Measurements from ENCODE around the gene PCDHA8.
"Not testable (repeated sequence)": the region's sequence is repeated elsewhere in the genome, so short reads cannot be mapped to it uniquely, and the experiment has no call there.

PCDHA8 gene

GRCh38 chr5:140833993-140834392 is 7.0 kb upstream of the PCDHA8 start, which contains the start of gene PCDHA7:
Gene PCDHA7, plus strand, starts transcription at chr5:140834269. Its CDS starts 115 bp downstream, at chr5:140834384.
- TF ChIP-seq, protein P1, sequence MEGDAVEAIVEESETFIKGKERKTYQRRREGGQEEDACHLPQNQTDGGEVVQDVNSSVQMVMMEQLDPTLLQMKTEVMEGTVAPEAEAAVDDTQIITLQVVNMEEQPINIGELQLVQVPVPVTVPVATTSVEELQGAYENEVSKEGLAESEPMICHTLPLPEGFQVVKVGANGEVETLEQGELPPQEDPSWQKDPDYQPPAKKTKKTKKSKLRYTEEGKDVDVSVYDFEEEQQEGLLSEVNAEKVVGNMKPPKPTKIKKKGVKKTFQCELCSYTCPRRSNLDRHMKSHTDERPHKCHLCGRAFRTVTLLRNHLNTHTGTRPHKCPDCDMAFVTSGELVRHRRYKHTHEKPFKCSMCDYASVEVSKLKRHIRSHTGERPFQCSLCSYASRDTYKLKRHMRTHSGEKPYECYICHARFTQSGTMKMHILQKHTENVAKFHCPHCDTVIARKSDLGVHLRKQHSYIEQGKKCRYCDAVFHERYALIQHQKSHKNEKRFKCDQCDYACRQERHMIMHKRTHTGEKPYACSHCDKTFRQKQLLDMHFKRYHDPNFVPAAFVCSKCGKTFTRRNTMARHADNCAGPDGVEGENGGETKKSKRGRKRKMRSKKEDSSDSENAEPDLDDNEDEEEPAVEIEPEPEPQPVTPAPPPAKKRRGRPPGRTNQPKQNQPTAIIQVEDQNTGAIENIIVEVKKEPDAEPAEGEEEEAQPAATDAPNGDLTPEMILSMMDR (IDR thresholded peaks at IDR 0.05) = peak; percentile 27; the same call in 1 of the 2 replicates

DNA sequence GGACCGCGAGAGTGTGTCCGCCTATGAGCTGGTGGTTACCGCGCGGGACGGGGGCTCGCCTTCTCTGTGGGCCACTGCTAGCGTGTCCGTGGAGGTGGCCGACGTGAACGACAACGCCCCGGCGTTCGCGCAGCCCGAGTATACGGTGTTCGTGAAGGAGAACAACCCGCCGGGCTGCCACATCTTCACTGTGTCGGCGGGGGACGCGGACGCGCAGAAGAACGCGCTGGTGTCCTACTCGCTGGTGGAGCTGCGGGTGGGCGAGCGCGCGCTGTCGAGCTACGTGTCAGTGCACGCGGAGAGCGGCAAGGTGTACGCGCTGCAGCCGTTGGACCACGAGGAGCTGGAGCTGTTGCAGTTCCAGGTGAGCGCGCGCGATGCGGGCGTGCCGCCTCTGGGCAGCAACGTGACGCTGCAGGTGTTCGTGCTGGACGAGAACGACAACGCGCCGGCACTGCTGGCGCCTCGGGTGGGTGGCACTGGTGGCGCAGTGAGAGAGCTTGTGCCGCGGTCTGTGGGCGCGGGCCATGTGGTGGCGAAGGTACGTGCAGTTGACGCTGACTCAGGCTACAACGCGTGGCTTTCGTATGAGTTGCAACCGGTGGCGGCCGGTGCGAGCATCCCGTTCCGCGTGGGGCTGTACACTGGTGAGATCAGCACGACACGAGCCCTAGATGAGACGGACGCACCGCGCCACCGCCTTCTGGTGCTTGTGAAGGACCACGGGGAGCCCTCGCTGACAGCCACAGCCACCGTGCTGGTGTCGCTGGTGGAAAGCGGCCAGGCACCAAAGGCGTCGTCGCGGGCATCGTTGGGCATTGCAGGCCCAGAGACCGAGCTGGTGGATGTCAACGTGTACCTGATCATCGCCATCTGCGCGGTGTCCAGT is 5.1 kb upstream of the PCDHA8 start:
- TF ChIP-seq, protein P1 (IDR thresholded peaks at IDR 0.05) = no peak

DNA sequence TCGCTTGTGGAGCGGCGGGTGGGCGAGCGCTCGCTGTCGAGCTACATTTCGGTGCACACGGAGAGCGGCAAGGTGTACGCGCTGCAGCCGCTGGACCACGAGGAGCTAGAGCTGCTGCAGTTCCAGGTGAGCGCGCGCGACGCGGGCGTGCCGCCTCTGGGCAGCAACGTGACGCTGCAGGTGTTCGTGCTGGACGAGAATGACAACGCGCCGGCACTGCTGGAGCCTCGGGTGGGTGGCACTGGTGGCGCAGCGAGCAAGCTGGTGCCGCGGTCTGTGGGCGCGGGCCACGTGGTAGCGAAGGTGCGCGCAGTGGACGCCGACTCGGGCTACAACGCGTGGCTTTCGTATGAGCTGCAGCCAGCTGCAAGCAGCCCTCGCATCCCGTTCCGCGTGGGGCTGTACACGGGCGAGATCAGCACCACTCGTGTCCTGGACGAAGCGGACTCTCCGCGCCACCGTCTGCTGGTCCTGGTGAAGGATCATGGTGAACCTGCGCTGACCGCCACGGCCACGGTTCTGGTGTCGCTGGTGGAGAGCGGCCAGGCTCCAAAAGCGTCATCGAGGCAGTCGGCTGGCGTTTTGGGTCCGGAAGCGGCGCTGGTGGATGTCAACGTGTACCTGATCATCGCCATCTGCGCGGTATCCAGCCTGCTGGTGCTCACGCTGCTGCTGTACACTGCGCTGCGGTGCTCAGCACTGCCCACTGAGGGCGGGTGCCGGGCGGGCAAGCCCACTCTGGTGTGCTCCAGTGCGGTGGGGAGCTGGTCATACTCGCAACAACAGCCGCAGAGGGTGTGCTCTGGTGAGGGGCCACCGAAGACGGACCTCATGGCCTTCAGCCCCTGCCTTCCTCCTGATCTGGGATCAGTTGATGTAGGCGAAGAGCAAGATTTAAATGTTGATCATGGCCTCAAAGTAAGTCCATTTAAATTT is 2.1 kb downstream of the PCDHA8 start:
- TF ChIP-seq, protein P1 (IDR thresholded peaks at IDR 0.05) = no peak

- TF ChIP-seq, protein P1 (IDR thresholded peaks at IDR 0.05) = not testable (repeated sequence)
Measured at GRCh38 chr5:140848139-140849102, 7.4 kb downstream of the PCDHA8 start, which contains the start of gene PCDHA9. Gene PCDHA9, plus strand, starts transcription at chr5:140848382. Its CDS starts 114 bp downstream, at chr5:140848496.

DNA sequence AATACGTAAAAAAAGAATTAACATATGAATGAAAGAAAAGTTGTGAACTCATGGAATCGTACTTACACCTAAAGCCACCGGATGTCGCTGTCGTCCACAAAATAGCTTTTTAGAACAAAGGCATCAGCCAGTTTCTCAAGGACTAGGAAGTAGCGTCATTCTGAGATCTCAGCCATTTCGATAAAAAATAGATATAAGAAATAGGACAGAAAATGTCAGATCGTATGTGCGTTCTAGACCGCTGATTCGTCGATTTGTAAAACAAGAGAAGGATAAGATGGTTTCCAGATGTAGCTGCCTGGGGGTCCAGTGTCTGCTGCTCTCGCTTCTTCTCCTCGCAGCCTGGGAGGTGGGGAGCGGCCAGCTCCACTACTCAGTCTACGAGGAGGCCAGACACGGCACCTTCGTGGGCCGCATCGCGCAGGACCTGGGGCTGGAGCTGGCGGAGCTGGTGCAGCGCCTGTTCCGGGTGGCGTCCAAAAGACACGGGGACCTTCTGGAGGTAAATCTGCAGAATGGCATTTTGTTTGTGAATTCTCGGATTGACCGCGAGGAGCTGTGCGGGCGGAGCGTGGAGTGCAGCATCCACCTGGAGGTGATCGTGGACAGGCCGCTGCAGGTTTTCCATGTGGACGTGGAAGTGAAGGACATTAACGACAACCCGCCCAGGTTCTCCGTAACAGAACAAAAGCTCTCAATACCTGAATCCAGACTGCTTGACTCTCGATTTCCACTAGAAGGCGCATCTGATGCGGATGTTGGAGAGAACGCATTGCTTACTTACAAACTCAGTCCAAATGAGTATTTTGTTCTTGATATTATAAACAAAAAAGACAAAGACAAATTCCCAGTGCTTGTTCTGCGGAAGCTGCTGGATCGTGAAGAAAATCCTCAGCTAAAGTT is 15.0 kb downstream of the PCDHA8 start, which contains the start of gene PCDHA10:
TSS of gene PCDHA10 (plus strand) at position 126 of the 903 bp plus-strand sequence. CDS start at position 278, 152 bp downstream.
- TF ChIP-seq, protein P1 (IDR thresholded peaks at IDR 0.05) = peak; percentile 37

Data from LNCAP (cell line).